Astrocyte of the spinal cord (primary cell): ENCODE measurements around the gene GNG12.
A peak's percentile ranks its signal among the peaks of the same experiment; 100 is the strongest.
"Not testable (repeated sequence)": the region's sequence is repeated elsewhere in the genome, so short reads cannot be mapped to it uniquely, and the experiment has no call there.

Experiments
- DNase-seq: peaks from one replicate; pipeline ENCODE4 v3.0.0; 2011; ENCODE audit warnings: low read depth, low spot score
- H3K4me3 ChIP-seq: 2 replicates; pipeline ENCODE4 v1.5.1; 2011; ENCODE audit warnings: low read depth, mild to moderate bottlenecking, low read length, moderate library complexity
- CTCF ChIP-seq: IDR thresholded peaks from 2 replicates; pipeline ENCODE4 v1.5.1; 2012; ENCODE audit warnings: low read depth, mild to moderate bottlenecking, low read length, inconsistent platforms
- in situ Hi-C: cut with HindIII; loops from 2 replicates; pipeline ENCODE4 v1.10.0; 2017; ENCODE audit warnings: low sequenced_read_pairs

Gene GNG12

GRCh38 chr1:67659229-67659628, 174.0 kb downstream of the GNG12 start:
- no peak overlapping the region for H3K4me3 ChIP-seq
- TF ChIP-seq CTCF = no peak
- DNase-seq = no peak
- in situ Hi-C loops = no loop called here

- H3K4me3 ChIP-seq, in situ Hi-C loops, DNase-seq: not testable (repeated sequence)
These were observed 176.1 kb downstream of the GNG12 start for GRCh38 chr1:67657152-67657551.

GRCh38 chr1:67655581-67655980, 177.7 kb downstream of the GNG12 start:
- no peak for DNase-seq
- no peak overlapping the region for H3K4me3 ChIP-seq
- in situ Hi-C loops = no loop called here
- no peak for TF ChIP-seq CTCF

GRCh38 chr1:67653304-67653703, 180.0 kb downstream of the GNG12 start:
- H3K4me3 ChIP-seq = no peak overlapping the region
- no peak for DNase-seq
- in situ Hi-C loops = no loop called here
- no peak for TF ChIP-seq CTCF

GRCh38 chr1:67652800-67653199, 180.5 kb downstream of the GNG12 start:
- in situ Hi-C loops = no loop called here

More at GRCh38 chr1:67652800-67653199, 180.5 kb downstream of the GNG12 start:
- no peak overlapping the region for H3K4me3 ChIP-seq
- peak; percentile 74 for DNase-seq
- no peak for TF ChIP-seq CTCF
